ENCODE measurements around the gene KLHL26.
A peak's percentile ranks its signal among the peaks of the same experiment; 100 is the strongest.

The KLHL26 gene

GRCh38 chr19:18672044-18672451, 35.2 kb downstream of the KLHL26 start:
- no peak overlapping the region for H3K27ac ChIP-seq (ENCODE audit: low read depth, low read length)
- no peaks in the 10 kb centered on the region for H3K79me2 ChIP-seq (ENCODE audit: insufficient read depth, low read length)
- no peaks in the 10 kb centered on the region for H3K36me3 ChIP-seq (ENCODE audit: low read length)
- no peak overlapping the region for H3K9ac ChIP-seq (ENCODE audit: low read length)
- no peak overlapping the region for H3K4me2 ChIP-seq (ENCODE audit: low read depth, low read length, poor library complexity, severe bottlenecking)
- no peaks in the 10 kb centered on the region for H4K20me1 ChIP-seq (ENCODE audit: low read depth, low read length)
- no peaks in the 10 kb centered on the region for H3K27me3 ChIP-seq (ENCODE audit: low read length)
- no peaks in the 10 kb centered on the region for H3K9me3 ChIP-seq (ENCODE audit: insufficient read depth, low read length)
- no peak overlapping the region for H3K4me3 ChIP-seq (ENCODE audit: insufficient read depth, low read length, poor library complexity, severe bottlenecking)
- H3F3A ChIP-seq (ENCODE audit: insufficient read depth): no peaks in the 10 kb centered on the region
- H2AFZ ChIP-seq (ENCODE audit: low read depth, low read length, severe bottlenecking): no peak overlapping the region
- TF ChIP-seq, protein P1, sequence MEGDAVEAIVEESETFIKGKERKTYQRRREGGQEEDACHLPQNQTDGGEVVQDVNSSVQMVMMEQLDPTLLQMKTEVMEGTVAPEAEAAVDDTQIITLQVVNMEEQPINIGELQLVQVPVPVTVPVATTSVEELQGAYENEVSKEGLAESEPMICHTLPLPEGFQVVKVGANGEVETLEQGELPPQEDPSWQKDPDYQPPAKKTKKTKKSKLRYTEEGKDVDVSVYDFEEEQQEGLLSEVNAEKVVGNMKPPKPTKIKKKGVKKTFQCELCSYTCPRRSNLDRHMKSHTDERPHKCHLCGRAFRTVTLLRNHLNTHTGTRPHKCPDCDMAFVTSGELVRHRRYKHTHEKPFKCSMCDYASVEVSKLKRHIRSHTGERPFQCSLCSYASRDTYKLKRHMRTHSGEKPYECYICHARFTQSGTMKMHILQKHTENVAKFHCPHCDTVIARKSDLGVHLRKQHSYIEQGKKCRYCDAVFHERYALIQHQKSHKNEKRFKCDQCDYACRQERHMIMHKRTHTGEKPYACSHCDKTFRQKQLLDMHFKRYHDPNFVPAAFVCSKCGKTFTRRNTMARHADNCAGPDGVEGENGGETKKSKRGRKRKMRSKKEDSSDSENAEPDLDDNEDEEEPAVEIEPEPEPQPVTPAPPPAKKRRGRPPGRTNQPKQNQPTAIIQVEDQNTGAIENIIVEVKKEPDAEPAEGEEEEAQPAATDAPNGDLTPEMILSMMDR (IDR thresholded peaks at IDR 0.05; ENCODE audit: insufficient read depth, low read length, poor library complexity, severe bottlenecking): no peak
- TF ChIP-seq EZH2phosphoT487 (conservative IDR thresholded peaks at IDR 0.05; ENCODE audit: low read length): no peak
- H3K9me2 ChIP-seq (replicated peaks; ENCODE audit: insufficient read depth, low read length): no peaks in the 10 kb centered on the region

- Histone ChIP-seq H3K79me2 (ENCODE audit: insufficient read depth, low read length) (no peaks in the 10 kb centered on the region), H3K4me2 (ENCODE audit: low read depth, low read length, poor library complexity, severe bottlenecking) (no peak overlapping the region), H3F3A (ENCODE audit: insufficient read depth) (no peaks in the 10 kb centered on the region), H3K36me3 (ENCODE audit: low read length) (no peaks in the 10 kb centered on the region), H3K9ac (ENCODE audit: low read length) (no peak overlapping the region), H3K4me3 (ENCODE audit: insufficient read depth, low read length, poor library complexity, severe bottlenecking) (no peak overlapping the region), H3K27ac (ENCODE audit: low read depth, low read length) (no peak overlapping the region), H3K9me3 (ENCODE audit: insufficient read depth, low read length) (no peaks in the 10 kb centered on the region), H2AFZ (ENCODE audit: low read depth, low read length, severe bottlenecking) (no peak overlapping the region), H4K20me1 (ENCODE audit: low read depth, low read length) (no peaks in the 10 kb centered on the region), H3K9me2 (replicated peaks; ENCODE audit: insufficient read depth, low read length) (no peaks in the 10 kb centered on the region), H3K27me3 (ENCODE audit: low read length) (no peaks in the 10 kb centered on the region)
- TF ChIP-seq, protein P1 (IDR thresholded peaks at IDR 0.05; ENCODE audit: insufficient read depth, low read length, poor library complexity, severe bottlenecking): peak; percentile 11
- TF ChIP-seq EZH2phosphoT487 (conservative IDR thresholded peaks at IDR 0.05; ENCODE audit: low read length): no peak
Observed at GRCh38 chr19:18672606-18673337, 35.9 kb downstream of the KLHL26 start.

DNA sequence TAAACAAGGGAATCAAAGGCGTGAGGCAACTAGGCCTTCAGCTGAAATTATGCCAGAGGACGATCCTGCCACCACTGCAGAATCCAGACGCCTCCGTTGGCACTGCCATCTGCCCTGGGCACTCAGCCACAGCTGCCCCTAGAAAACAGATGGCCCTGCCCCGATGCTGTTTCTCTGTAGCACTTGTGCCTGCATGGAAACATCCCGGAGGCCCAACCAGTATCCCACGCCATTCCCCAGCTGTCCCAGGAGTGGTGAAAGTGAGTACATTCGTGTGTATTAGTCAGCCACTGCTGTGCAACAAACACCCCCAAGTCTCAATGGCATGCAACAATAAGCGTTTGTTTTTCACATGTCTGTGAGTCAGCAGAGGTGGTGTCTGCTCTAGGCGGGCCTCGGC, 37.8 kb downstream of the KLHL26 start:
- Histone ChIP-seq H2AFZ (ENCODE audit: low read depth, low read length, severe bottlenecking) (no peak overlapping the region), H3K4me3 (ENCODE audit: insufficient read depth, low read length, poor library complexity, severe bottlenecking) (no peak overlapping the region)

More for the DNA sequence above, 37.8 kb downstream of the KLHL26 start:
- Histone ChIP-seq H3F3A (ENCODE audit: insufficient read depth) (no peaks in the 10 kb centered on the region), H3K9me2 (replicated peaks; ENCODE audit: insufficient read depth, low read length) (no peaks in the 10 kb centered on the region), H3K27me3 (ENCODE audit: low read length) (no peaks in the 10 kb centered on the region), H3K9me3 (ENCODE audit: insufficient read depth, low read length) (no peaks in the 10 kb centered on the region), H3K36me3 (ENCODE audit: low read length) (no peaks in the 10 kb centered on the region), H3K9ac (ENCODE audit: low read length) (no peak overlapping the region), H3K79me2 (ENCODE audit: insufficient read depth, low read length) (no peaks in the 10 kb centered on the region), H3K4me2 (ENCODE audit: low read depth, low read length, poor library complexity, severe bottlenecking) (no peak overlapping the region), H4K20me1 (ENCODE audit: low read depth, low read length) (no peaks in the 10 kb centered on the region), H3K27ac (ENCODE audit: low read depth, low read length) (no peak overlapping the region)
- TF ChIP-seq, protein P1 (IDR thresholded peaks at IDR 0.05; ENCODE audit: insufficient read depth, low read length, poor library complexity, severe bottlenecking): no peak
- TF ChIP-seq EZH2phosphoT487 (conservative IDR thresholded peaks at IDR 0.05; ENCODE audit: low read length): no peak

Measured in SU-DHL-6 (cell line).